LNCaP clone FGC (cell line): Measurements from ENCODE around the gene GPSM3.

ENCODE experiments used
- DNase-seq: peaks from one replicate; pipeline ENCODE4 v3.0.0-alpha.2; 2011; ENCODE audit warnings: low read depth
- H3K4me3 ChIP-seq: 2 replicates; pipeline ENCODE4 v1.5.1; 2011; ENCODE audit warnings: mild to moderate bottlenecking, low read depth, low read length, control low read depth
- CTCF ChIP-seq: IDR thresholded peaks from 2 replicates; pipeline ENCODE4 v1.5.1; 2012; ENCODE audit warnings: mild to moderate bottlenecking; ENCODE audit not compliant: control insufficient read depth, insufficient read depth; ENCODE audit errors: extremely low read depth

Gene GPSM3

GRCh38 chr6:32151863-32152768 lies 40.3 kb downstream of the GPSM3 start, which contains the start of gene PRRT1:
TSS of gene PRRT1 (minus strand) at chr6:32151939. CDS start at chr6:32151827, 112 bp downstream.
- DNase-seq: no peak
- no peak for TF ChIP-seq CTCF
- H3K4me3 ChIP-seq: no peak within 1 kb of the TSS

DNA sequence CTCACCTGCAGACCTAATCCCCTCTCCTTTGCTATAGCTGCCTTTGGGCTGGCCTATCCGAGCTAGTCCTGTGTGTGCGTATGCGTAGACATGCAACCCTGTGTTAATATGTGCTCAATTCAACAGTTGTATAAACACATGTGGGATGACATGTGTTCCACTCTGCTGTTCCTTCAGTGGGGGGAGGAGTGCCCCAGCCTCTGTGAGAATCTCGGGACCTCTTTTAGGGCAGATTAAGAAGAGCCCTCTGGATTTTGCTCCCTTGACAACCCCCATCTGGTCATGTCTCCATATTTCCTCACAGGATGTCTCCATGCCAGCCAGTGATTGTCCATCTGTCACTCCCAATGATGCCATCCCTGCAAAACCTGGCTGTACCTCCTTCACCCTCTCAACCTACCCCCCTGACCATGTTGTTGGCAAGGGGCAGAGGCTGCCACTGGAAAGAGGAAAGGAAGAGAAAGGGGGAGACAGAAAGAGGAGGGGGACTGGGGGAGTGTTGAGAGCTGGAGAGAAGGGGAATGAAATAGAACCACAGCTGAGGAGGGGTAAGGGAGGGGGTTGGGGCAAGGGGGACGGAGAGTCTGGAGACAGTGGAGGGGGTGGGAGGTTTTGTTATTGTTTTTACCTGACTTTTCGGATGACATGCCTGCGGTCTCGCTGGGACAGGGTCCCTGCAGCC lies 41.1 kb downstream of the GPSM3 start:
- DNase-seq: no peak

GRCh38 chr6:32149932-32150870 lies 42.2 kb downstream of the GPSM3 start:
- TF ChIP-seq CTCF: no peak
- H3K4me3 ChIP-seq: no peak overlapping the region

More for the DNA sequence above, 41.1 kb downstream of the GPSM3 start:
- no peak overlapping the region for H3K4me3 ChIP-seq
- TF ChIP-seq CTCF: no peak

GRCh38 chr6:32149092-32149755 lies 43.2 kb downstream of the GPSM3 start:
- DNase-seq: no peak
- no peak overlapping the region for H3K4me3 ChIP-seq
- no peak for TF ChIP-seq CTCF

More at GRCh38 chr6:32149932-32150870, 42.2 kb downstream of the GPSM3 start:
- DNase-seq: no peak

DNA sequence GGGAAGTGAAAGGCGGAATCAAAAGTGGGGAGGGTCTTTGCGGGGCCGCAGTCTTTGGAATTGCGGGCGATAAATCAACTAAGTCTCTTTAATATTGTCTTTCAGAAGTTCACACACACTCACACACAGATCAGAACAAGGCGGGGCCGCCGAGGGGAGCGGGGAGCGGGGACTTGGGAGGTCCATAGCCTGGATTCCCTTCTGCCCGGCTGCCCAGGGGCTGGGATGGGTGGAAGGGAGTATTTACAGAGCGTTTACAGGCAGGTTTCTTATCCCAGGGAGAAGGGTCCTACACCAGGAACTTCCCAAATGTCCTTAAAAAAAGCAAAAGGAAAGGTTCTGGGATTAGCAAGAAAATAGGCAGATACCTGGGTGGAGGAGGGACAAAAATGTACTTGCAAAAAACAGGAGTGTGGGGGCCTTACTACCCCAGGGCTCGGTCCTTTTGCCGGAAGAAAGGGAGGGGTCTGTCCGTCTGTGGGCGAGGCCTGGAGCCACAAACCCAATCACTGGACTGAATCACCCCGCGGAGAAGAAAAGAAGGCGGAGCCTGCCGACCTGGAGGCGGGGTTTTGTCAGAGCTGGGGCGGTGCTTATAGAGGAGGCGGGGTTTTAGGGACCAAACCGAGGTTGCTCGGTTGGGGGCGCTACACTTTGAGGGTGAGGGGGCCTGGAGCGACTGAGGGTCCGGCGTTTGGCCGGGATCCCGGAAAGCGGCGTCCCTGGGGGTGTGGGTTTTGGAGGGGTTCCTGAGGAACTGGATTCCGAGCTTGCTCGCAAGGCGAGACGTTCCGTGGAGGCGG lies 44.0 kb downstream of the GPSM3 start:
- no peak overlapping the region for H3K4me3 ChIP-seq
- TF ChIP-seq CTCF: no peak
- DNase-seq: no peak
